HEK293 (cell line): ENCODE measurements around the gene PDE4B.

Experiments
- GLI4 ChIP-seq: fragments of 450-650 bp; formaldehyde crosslinking; IDR thresholded peaks from 2 replicates; pipeline ENCODE4 v1.5.1; 2016; ENCODE audit warnings: missing biosample characterization, missing genetic modification characterization
- HOXA7 ChIP-seq: sonication (generic); formaldehyde crosslinking; IDR thresholded peaks from 2 replicates; pipeline ENCODE4 v1.8.1; 2022; ENCODE audit warnings: missing genetic modification reagents, borderline replicate concordance
- KLF1 ChIP-seq: fragments of 450-650 bp; formaldehyde crosslinking; IDR thresholded peaks from 2 replicates; pipeline ENCODE4 v1.5.1; 2016; ENCODE audit warnings: missing biosample characterization, missing genetic modification characterization
- KLF9 ChIP-seq: fragments of 450-650 bp; formaldehyde crosslinking; IDR thresholded peaks from 2 replicates; pipeline ENCODE4 v1.5.1; 2016; ENCODE audit warnings: missing biosample characterization, missing genetic modification characterization, low read depth
- OSR2 ChIP-seq: fragments of 450-650 bp; formaldehyde crosslinking; IDR thresholded peaks from 2 replicates; pipeline ENCODE4 v1.5.1; 2016; ENCODE audit warnings: missing biosample characterization, missing genetic modification characterization
- RBAK ChIP-seq: fragments of 450-650 bp; formaldehyde crosslinking; IDR thresholded peaks from 2 replicates; pipeline ENCODE4 v1.5.1; 2016; ENCODE audit warnings: missing biosample characterization, missing genetic modification characterization
- REPIN1 ChIP-seq: fragments of 450-650 bp; formaldehyde crosslinking; IDR thresholded peaks from 2 replicates; pipeline ENCODE4 v1.5.1; 2017; ENCODE audit warnings: missing biosample characterization, missing genetic modification characterization, low read depth
- TRIM28 ChIP-seq: IDR thresholded peaks from 2 replicates; pipeline ENCODE4 v1.6.1; 2011; ENCODE audit warnings: low read length, control low read depth, borderline replicate concordance
- ZBTB17 ChIP-seq: fragments of 450-650 bp; formaldehyde crosslinking; IDR thresholded peaks from 2 replicates; pipeline ENCODE4 v1.5.1; 2016; ENCODE audit warnings: missing biosample characterization, missing genetic modification characterization
- ZNF112 ChIP-seq: fragments of 450-650 bp; formaldehyde crosslinking; IDR thresholded peaks from 2 replicates; pipeline ENCODE4 v1.5.0; 2017; ENCODE audit warnings: missing biosample characterization, missing genetic modification characterization
- ZNF133 ChIP-seq: fragments of 450-650 bp; formaldehyde crosslinking; IDR thresholded peaks from 2 replicates; pipeline ENCODE4 v1.5.1; 2016; ENCODE audit warnings: missing biosample characterization, missing genetic modification characterization
- ZNF157 ChIP-seq: fragments of 450-650 bp; formaldehyde crosslinking; IDR thresholded peaks from 2 replicates; pipeline ENCODE4 v1.5.1; 2016; ENCODE audit warnings: missing biosample characterization, missing genetic modification characterization
- ZNF175 ChIP-seq: fragments of 450-650 bp; formaldehyde crosslinking; IDR thresholded peaks from 2 replicates; pipeline ENCODE4 v1.5.1; 2016; ENCODE audit warnings: missing biosample characterization, missing genetic modification characterization
- ZNF26 ChIP-seq: fragments of 450-650 bp; formaldehyde crosslinking; IDR thresholded peaks from 2 replicates; pipeline ENCODE4 v1.5.1; 2016; ENCODE audit warnings: missing biosample characterization, missing genetic modification characterization
- ZNF311 ChIP-seq: fragments of 450-650 bp; formaldehyde crosslinking; IDR thresholded peaks from 2 replicates; pipeline ENCODE4 v1.5.1; 2017; ENCODE audit warnings: missing biosample characterization, missing genetic modification characterization, borderline replicate concordance
- ZNF335 ChIP-seq: fragments of 450-650 bp; formaldehyde crosslinking; conservative IDR thresholded peaks from 2 replicates; pipeline ENCODE4 v1.5.1; 2016; ENCODE audit warnings: missing biosample characterization, missing genetic modification characterization
- ZNF426 ChIP-seq: fragments of 450-650 bp; formaldehyde crosslinking; IDR thresholded peaks from 2 replicates; pipeline ENCODE4 v1.5.1; 2017; ENCODE audit warnings: missing biosample characterization, missing genetic modification characterization, mild to moderate bottlenecking, inconsistent platforms, moderate library complexity
- ZNF544 ChIP-seq: fragments of 450-650 bp; formaldehyde crosslinking; IDR thresholded peaks from 2 replicates; pipeline ENCODE4 v1.5.0; 2017; ENCODE audit warnings: missing biosample characterization, missing genetic modification characterization
- ZNF549 ChIP-seq: fragments of 450-650 bp; IDR thresholded peaks from 2 replicates; pipeline ENCODE4 v1.5.1; 2018; ENCODE audit warnings: missing biosample characterization, missing genetic modification characterization, mild to moderate bottlenecking, inconsistent platforms, moderate library complexity
- ZNF558 ChIP-seq: fragments of 450-650 bp; formaldehyde crosslinking; IDR thresholded peaks from 2 replicates; pipeline ENCODE4 v1.5.1; 2016; ENCODE audit warnings: missing biosample characterization, missing genetic modification characterization
- ZNF610 ChIP-seq: fragments of 450-650 bp; formaldehyde crosslinking; IDR thresholded peaks from 2 replicates; pipeline ENCODE4 v1.5.1; 2016; ENCODE audit warnings: missing biosample characterization, missing genetic modification characterization, borderline replicate concordance
- ZNF621 ChIP-seq: fragments of 450-650 bp; formaldehyde crosslinking; IDR thresholded peaks from 2 replicates; pipeline ENCODE4 v1.5.1; 2017; ENCODE audit warnings: missing biosample characterization, missing genetic modification characterization
- ZNF624 ChIP-seq: fragments of 450-650 bp; formaldehyde crosslinking; IDR thresholded peaks from 2 replicates; pipeline ENCODE4 v1.5.1; 2017; ENCODE audit warnings: missing biosample characterization, missing genetic modification characterization
- ZNF670 ChIP-seq: fragments of 450-650 bp; formaldehyde crosslinking; IDR thresholded peaks from 2 replicates; pipeline ENCODE4 v1.5.1; 2016; ENCODE audit warnings: missing biosample characterization, missing genetic modification characterization, low read depth
- ZNF701 ChIP-seq: fragments of 450-650 bp; formaldehyde crosslinking; IDR thresholded peaks from 2 replicates; pipeline ENCODE4 v1.5.1; 2016; ENCODE audit warnings: missing biosample characterization, missing genetic modification characterization
- ZNF704 ChIP-seq: fragments of 450-650 bp; formaldehyde crosslinking; IDR thresholded peaks from 2 replicates; pipeline ENCODE4 v1.5.1; 2016; ENCODE audit warnings: missing biosample characterization, missing genetic modification characterization
- ZNF707 ChIP-seq: fragments of 450-650 bp; formaldehyde crosslinking; IDR thresholded peaks from 2 replicates; pipeline ENCODE4 v1.5.1; 2016; ENCODE audit warnings: missing biosample characterization, missing genetic modification characterization
- ZNF785 ChIP-seq: fragments of 450-650 bp; formaldehyde crosslinking; IDR thresholded peaks from 2 replicates; pipeline ENCODE4 v1.5.1; 2016; ENCODE audit warnings: missing biosample characterization, missing genetic modification characterization
- ZSCAN16 ChIP-seq: fragments of 450-650 bp; formaldehyde crosslinking; IDR thresholded peaks from 2 replicates; pipeline ENCODE4 v1.5.1; 2016; ENCODE audit warnings: missing biosample characterization, missing genetic modification characterization
- ZSCAN23 ChIP-seq: fragments of 450-650 bp; formaldehyde crosslinking; IDR thresholded peaks from 2 replicates; pipeline ENCODE4 v1.5.1; 2016; ENCODE audit warnings: missing biosample characterization, missing genetic modification characterization
- ZXDB ChIP-seq: fragments of 450-650 bp; formaldehyde crosslinking; IDR thresholded peaks from 2 replicates; pipeline ENCODE4 v1.5.1; 2016; ENCODE audit warnings: missing biosample characterization, missing genetic modification characterization
- TF ChIP-seq, protein P1 (sequence below): fragments of 450-650 bp; formaldehyde crosslinking; IDR thresholded peaks from 2 replicates; pipeline ENCODE4 v1.5.1; 2016; ENCODE audit warnings: missing biosample characterization, missing genetic modification characterization
- TF ChIP-seq, protein P2 (sequence below): fragments of 450-650 bp; formaldehyde crosslinking; IDR thresholded peaks from 2 replicates; pipeline ENCODE4 v1.5.1; 2016; ENCODE audit warnings: missing biosample characterization, missing genetic modification characterization
- TF ChIP-seq, protein P3 (sequence below): fragments of 450-650 bp; formaldehyde crosslinking; IDR thresholded peaks from 2 replicates; pipeline ENCODE4 v1.5.1; 2016; ENCODE audit warnings: missing biosample characterization, missing genetic modification characterization

The PDE4B gene

DNA sequence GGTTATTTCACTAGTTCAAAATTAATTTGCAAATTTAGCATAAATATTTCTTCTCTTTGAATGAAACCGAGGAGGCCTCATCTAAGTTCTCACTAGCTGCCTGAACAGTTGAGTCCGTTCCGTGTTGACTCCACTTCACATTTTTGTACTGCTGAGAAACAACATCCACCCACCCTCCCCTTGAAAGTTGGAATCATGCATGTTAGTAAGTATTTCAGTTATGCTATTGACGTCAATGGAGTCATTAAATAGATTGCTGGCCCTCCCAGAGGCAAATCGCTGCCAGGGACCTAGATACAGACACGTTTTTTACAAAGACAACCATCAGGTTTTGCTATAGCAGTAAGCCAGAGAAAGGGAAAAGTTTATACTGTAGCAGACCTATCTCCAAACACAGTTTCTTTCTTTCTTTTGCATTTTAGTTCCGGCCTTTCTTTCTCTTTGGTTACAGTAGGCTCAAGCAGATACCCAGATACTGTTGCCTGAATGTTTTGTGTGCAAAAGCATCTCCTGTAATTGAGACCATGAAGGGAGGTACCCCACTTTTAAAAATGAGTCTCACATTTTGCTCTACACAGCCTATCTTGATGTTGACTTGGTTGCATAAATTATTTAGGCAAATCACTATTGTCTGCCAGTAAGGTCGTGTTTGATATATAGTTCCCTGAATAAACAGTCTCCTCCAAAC lies 478.7 kb downstream of the PDE4B start (continued):
- no peak for TF ChIP-seq ZNF624
- no peak for TF ChIP-seq ZNF670 (tag by site-specific recombination)
- no peak for TF ChIP-seq HOXA7
- TF ChIP-seq ZNF701: no peak
- TF ChIP-seq, protein P1, sequence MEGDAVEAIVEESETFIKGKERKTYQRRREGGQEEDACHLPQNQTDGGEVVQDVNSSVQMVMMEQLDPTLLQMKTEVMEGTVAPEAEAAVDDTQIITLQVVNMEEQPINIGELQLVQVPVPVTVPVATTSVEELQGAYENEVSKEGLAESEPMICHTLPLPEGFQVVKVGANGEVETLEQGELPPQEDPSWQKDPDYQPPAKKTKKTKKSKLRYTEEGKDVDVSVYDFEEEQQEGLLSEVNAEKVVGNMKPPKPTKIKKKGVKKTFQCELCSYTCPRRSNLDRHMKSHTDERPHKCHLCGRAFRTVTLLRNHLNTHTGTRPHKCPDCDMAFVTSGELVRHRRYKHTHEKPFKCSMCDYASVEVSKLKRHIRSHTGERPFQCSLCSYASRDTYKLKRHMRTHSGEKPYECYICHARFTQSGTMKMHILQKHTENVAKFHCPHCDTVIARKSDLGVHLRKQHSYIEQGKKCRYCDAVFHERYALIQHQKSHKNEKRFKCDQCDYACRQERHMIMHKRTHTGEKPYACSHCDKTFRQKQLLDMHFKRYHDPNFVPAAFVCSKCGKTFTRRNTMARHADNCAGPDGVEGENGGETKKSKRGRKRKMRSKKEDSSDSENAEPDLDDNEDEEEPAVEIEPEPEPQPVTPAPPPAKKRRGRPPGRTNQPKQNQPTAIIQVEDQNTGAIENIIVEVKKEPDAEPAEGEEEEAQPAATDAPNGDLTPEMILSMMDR (tag by site-specific recombination): no peak
- TF ChIP-seq ZNF785 (tag by site-specific recombination): no peak
- peak; percentile 61 for TF ChIP-seq ZBTB17 (tag by site-specific recombination)
- TF ChIP-seq ZSCAN16 (tag by site-specific recombination): no peak
- TF ChIP-seq KLF1 (tag by site-specific recombination): 0 out of 2 replicates have a peak, but pooled peaks have one; percentile 15
- no peak for TF ChIP-seq ZNF26
- peak; percentile 47; the same call in 1 of the 2 replicates for TF ChIP-seq ZNF558 (tag by site-specific recombination)
- TF ChIP-seq ZNF133 (tag by site-specific recombination): no peak
- no peak for TF ChIP-seq ZNF112 (tag by site-specific recombination)
- TF ChIP-seq ZNF621 (tag by site-specific recombination): no peak
- TF ChIP-seq ZNF157 (tag by site-specific recombination): no peak
- TF ChIP-seq ZNF335 (tag by site-specific recombination): peak; percentile 56
- no peak for TF ChIP-seq ZNF311
- no peak for TF ChIP-seq RBAK (tag by site-specific recombination)
- no peak for TF ChIP-seq ZNF426
- TF ChIP-seq, protein P2, sequence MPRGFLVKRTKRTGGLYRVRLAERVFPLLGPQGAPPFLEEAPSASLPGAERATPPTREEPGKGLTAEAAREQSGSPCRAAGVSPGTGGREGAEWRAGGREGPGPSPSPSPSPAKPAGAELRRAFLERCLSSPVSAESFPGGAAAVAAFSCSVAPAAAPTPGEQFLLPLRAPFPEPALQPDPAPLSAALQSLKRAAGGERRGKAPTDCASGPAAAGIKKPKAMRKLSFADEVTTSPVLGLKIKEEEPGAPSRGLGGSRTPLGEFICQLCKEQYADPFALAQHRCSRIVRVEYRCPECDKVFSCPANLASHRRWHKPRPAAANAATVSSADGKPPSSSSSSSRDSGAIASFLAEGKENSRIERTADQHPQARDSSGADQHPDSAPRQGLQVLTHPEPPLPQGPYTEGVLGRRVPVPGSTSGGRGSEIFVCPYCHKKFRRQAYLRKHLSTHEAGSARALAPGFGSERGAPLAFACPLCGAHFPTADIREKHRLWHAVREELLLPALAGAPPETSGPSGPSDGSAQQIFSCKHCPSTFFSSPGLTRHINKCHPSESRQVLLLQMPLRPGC (tag by site-specific recombination): peak; percentile 88
- TF ChIP-seq ZNF610 (tag by site-specific recombination): no peak
- TF ChIP-seq OSR2 (tag by site-specific recombination): peak; percentile 78
- TF ChIP-seq, protein P3, sequence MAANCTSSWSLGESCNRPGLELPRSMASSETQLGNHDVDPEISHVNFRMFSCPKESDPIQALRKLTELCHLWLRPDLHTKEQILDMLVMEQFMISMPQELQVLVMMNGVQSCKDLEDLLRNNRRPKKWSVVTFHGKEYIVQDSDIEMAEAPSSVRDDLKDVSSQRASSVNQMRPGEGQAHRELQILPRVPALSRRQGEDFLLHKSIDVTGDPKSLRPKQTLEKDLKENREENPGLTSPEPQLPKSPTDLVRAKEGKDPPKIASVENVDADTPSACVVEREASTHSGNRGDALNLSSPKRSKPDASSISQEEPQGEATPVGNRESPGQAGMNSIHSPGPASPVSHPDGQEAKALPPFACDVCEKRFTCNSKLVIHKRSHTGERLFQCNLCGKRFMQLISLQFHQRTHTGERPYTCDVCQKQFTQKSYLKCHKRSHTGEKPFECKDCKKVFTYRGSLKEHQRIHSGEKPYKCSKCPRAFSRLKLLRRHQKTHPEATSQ (tag by site-specific recombination): no peak
- no peak for TF ChIP-seq TRIM28
- TF ChIP-seq ZNF707 (tag by site-specific recombination): no peak
- TF ChIP-seq KLF9: peak; percentile 31; the same call in 1 of the 2 replicates
- TF ChIP-seq ZNF549: no peak
- TF ChIP-seq REPIN1 (tag by site-specific recombination): no peak
- no peak for TF ChIP-seq GLI4 (tag by site-specific recombination)
- TF ChIP-seq ZSCAN23: no peak
- TF ChIP-seq ZXDB: peak; percentile 92
- no peak for TF ChIP-seq ZNF704 (tag by site-specific recombination)
- TF ChIP-seq ZNF175: no peak
- TF ChIP-seq ZNF544 (tag by site-specific recombination): no peak
